ENCODE measurements around the gene MAGI2. TPM values are rescaled to one million over a fixed set of nuclear protein-coding genes. Genes with fewer than 3 reads are reported as not detected.

The MAGI2 gene
- total and polyA plus RNA-seq, 2 of the 13 experiments (the other 11 are each of a cell fraction or from before 2014, with no cell fraction given), result 1.5 to 3.8 TPM

DNA sequence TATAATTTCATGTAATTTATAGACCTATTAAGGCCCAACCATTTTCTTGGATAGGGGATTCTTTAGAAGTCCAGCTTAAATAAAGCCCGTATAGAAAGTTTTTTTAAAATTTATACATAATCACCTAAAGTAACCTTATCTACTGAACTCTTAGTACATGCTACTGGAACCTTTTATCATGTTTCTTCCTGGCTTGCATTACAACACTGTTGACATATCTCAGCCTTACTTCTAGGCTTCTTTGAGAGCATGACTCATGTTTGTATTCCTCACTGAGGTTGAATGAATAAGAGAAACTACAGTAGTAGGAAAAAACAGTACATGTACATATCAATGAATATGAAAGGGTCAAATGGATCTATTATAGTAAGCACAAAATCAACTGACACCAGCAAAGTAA, 8.2 kb upstream of the MAGI2 start (continued):
- TF ChIP-seq, protein P1, sequence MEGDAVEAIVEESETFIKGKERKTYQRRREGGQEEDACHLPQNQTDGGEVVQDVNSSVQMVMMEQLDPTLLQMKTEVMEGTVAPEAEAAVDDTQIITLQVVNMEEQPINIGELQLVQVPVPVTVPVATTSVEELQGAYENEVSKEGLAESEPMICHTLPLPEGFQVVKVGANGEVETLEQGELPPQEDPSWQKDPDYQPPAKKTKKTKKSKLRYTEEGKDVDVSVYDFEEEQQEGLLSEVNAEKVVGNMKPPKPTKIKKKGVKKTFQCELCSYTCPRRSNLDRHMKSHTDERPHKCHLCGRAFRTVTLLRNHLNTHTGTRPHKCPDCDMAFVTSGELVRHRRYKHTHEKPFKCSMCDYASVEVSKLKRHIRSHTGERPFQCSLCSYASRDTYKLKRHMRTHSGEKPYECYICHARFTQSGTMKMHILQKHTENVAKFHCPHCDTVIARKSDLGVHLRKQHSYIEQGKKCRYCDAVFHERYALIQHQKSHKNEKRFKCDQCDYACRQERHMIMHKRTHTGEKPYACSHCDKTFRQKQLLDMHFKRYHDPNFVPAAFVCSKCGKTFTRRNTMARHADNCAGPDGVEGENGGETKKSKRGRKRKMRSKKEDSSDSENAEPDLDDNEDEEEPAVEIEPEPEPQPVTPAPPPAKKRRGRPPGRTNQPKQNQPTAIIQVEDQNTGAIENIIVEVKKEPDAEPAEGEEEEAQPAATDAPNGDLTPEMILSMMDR (CRISPR knock-in tag; IDR thresholded peaks at IDR 0.05), result no peak
- no peak for TF ChIP-seq ZNF20 (CRISPR knock-in tag; IDR thresholded peaks at IDR 0.05)
- 0 out of 2 replicates have a peak, but pooled peaks have one; percentile 27 for TF ChIP-seq ZNF792 (CRISPR knock-in tag; IDR thresholded peaks at IDR 0.05)
- no peak for TF ChIP-seq U2AF2 (IDR thresholded peaks at IDR 0.05; ENCODE audit: low read depth, low read length)
- TF ChIP-seq, protein P2, sequence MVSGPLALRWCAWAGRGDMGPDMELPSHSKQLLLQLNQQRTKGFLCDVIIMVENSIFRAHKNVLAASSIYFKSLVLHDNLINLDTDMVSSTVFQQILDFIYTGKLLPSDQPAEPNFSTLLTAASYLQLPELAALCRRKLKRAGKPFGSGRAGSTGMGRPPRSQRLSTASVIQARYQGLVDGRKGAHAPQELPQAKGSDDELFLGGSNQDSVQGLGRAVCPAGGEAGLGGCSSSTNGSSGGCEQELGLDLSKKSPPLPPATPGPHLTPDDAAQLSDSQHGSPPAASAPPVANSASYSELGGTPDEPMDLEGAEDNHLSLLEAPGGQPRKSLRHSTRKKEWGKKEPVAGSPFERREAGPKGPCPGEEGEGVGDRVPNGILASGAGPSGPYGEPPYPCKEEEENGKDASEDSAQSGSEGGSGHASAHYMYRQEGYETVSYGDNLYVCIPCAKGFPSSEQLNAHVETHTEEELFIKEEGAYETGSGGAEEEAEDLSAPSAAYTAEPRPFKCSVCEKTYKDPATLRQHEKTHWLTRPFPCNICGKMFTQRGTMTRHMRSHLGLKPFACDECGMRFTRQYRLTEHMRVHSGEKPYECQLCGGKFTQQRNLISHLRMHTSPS (CRISPR knock-in tag; IDR thresholded peaks at IDR 0.05; ENCODE audit: low read depth), result no peak
- no peak for TF ChIP-seq ZNF562 (CRISPR knock-in tag; IDR thresholded peaks at IDR 0.05; ENCODE audit: borderline replicate concordance)
- no peak for TF ChIP-seq ZFP37 (CRISPR knock-in tag; IDR thresholded peaks at IDR 0.05; ENCODE audit: borderline replicate concordance)
- TF ChIP-seq ZNF350 (CRISPR knock-in tag; IDR thresholded peaks at IDR 0.05; ENCODE audit: borderline replicate concordance, low read depth), result no peak
- no peak for TF ChIP-seq ELF1 (CRISPR knock-in tag; IDR thresholded peaks at IDR 0.05)
- TF ChIP-seq PRPF4 (IDR thresholded peaks at IDR 0.05; ENCODE audit: low read depth, low read length, poor library complexity, severe bottlenecking), result no peak
- peak; percentile 81 for TF ChIP-seq JUNB (CRISPR knock-in tag; IDR thresholded peaks at IDR 0.05; ENCODE audit: borderline replicate concordance)
- TF ChIP-seq ARID5B (CRISPR knock-in tag; IDR thresholded peaks at IDR 0.05), result peak; percentile 92
- TF ChIP-seq SP5 (CRISPR knock-in tag; IDR thresholded peaks at IDR 0.05; ENCODE audit: borderline replicate concordance, low read depth), result no peak
- TF ChIP-seq FOXP4 (CRISPR knock-in tag; IDR thresholded peaks at IDR 0.05), result peak; percentile 43; the same call in 1 of the 2 replicates
- TF ChIP-seq CREBL2 (CRISPR knock-in tag; IDR thresholded peaks at IDR 0.05; ENCODE audit: borderline replicate concordance), result no peak
- no peak for TF ChIP-seq RARG (CRISPR knock-in tag; IDR thresholded peaks at IDR 0.05; ENCODE audit: low read depth)
- no peak for TF ChIP-seq KDM6A (CRISPR knock-in tag; IDR thresholded peaks at IDR 0.05; ENCODE audit: low read depth)
- no peak for TF ChIP-seq FOXJ3 (CRISPR knock-in tag; IDR thresholded peaks at IDR 0.05; ENCODE audit: borderline replicate concordance)
- TF ChIP-seq POGK (CRISPR knock-in tag; conservative IDR thresholded peaks at IDR 0.05), result no peak
